Measurements from ENCODE around the gene VWA8. TPM values are rescaled to one million over a fixed set of nuclear protein-coding genes. Genes with fewer than 3 reads are reported as not detected.
"Not testable (repeated sequence)": the region's sequence is repeated elsewhere in the genome, so short reads cannot be mapped to it uniquely, and the experiment has no call there.

Gene VWA8
- polyA plus RNA-seq, 1 donor (not counting 4 experiments of a cell fraction or from before 2014, with no cell fraction given): 17.8 TPM

DNA sequence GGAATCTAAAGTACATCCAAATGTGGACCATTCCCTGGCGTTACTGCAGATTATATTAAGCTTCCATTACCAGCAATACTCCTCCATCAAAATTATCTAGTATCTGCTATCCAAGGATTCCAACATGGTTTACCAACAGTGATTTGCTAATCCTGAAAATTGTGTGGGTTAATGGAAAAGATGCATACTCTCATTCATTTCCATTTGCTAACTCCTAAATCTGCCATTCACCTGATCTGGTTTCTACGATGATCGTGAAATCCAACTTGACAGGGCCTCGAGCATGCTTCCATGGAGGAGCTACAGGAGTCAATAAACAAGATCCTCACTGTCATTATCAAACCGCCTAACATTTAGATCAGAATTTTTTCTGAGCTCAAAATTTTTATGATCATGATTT lies 382.5 kb downstream of the VWA8 start:
- H3K4me3 ChIP-seq (ENCODE audit: control insufficient read depth in 2 of 3, extremely low read depth in 1 of 3, insufficient read depth in 2 of 3, low read depth in 1 of 3, low read length in 3 of 3): no peak overlapping the region
- H3K36me3 ChIP-seq (ENCODE audit: control insufficient read depth in 2 of 2, extremely low read depth in 1 of 2, insufficient read depth in 2 of 2, low read length in 2 of 2): peaks cover 0 to 7% of the 10 kb centered on the region in 2 experiments
- no peaks in the 10 kb centered on the region for H3K9me1 ChIP-seq (ENCODE audit: control insufficient read depth, extremely low read depth, insufficient read depth, low read length)
- no peaks in the 10 kb centered on the region for H4K20me1 ChIP-seq (ENCODE audit: control insufficient read depth, extremely low read depth, insufficient read depth, low read length)
- no peaks in the 10 kb centered on the region for H3K9me3 ChIP-seq (ENCODE audit: control insufficient read depth, low read depth, low read length)
- H2AFZ ChIP-seq (ENCODE audit: control insufficient read depth, low read length): no peak overlapping the region
- no peaks in the 10 kb centered on the region for H3K79me2 ChIP-seq (ENCODE audit: control insufficient read depth, insufficient read depth, low read length)
- DNase-seq (ENCODE audit: low read depth, low spot score) (no peak), FAIRE-seq (no peak)
- H3K9ac ChIP-seq (ENCODE audit: control insufficient read depth, extremely low read depth, insufficient read depth, low read length): no peak overlapping the region
- dilution Hi-C loops (cut with MboI; ENCODE audit: extremely low pct_ligation_motif_present, low sequenced_read_pairs): no loop called here
- H3K4me1 ChIP-seq (ENCODE audit: control insufficient read depth, extremely low read depth, insufficient read depth, low read length): no peaks in the 10 kb centered on the region
- no peak overlapping the region for H3K27ac ChIP-seq (ENCODE audit: control insufficient read depth, insufficient read depth, low read length)
- TF ChIP-seq, protein P1, sequence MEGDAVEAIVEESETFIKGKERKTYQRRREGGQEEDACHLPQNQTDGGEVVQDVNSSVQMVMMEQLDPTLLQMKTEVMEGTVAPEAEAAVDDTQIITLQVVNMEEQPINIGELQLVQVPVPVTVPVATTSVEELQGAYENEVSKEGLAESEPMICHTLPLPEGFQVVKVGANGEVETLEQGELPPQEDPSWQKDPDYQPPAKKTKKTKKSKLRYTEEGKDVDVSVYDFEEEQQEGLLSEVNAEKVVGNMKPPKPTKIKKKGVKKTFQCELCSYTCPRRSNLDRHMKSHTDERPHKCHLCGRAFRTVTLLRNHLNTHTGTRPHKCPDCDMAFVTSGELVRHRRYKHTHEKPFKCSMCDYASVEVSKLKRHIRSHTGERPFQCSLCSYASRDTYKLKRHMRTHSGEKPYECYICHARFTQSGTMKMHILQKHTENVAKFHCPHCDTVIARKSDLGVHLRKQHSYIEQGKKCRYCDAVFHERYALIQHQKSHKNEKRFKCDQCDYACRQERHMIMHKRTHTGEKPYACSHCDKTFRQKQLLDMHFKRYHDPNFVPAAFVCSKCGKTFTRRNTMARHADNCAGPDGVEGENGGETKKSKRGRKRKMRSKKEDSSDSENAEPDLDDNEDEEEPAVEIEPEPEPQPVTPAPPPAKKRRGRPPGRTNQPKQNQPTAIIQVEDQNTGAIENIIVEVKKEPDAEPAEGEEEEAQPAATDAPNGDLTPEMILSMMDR (optimal IDR thresholded peaks at IDR 0.05 in 1 of 3, IDR thresholded peaks at IDR 0.05 in 1 of 3, conservative IDR thresholded peaks at IDR 0.05 in 1 of 3; ENCODE audit: extremely low read depth in 1 of 3, insufficient read depth in 2 of 3, low read length in 3 of 3): no peak
- TF ChIP-seq EZH2 (IDR thresholded peaks at IDR 0.05; ENCODE audit: low read length): no peak
- H3K27me3 ChIP-seq (ENCODE audit: control insufficient read depth, extremely low read depth, insufficient read depth, low read length): no peaks in the 10 kb centered on the region
- no peak overlapping the region for H3K4me2 ChIP-seq (ENCODE audit: control insufficient read depth, extremely low read depth, insufficient read depth, low read depth, low read length)

DNA sequence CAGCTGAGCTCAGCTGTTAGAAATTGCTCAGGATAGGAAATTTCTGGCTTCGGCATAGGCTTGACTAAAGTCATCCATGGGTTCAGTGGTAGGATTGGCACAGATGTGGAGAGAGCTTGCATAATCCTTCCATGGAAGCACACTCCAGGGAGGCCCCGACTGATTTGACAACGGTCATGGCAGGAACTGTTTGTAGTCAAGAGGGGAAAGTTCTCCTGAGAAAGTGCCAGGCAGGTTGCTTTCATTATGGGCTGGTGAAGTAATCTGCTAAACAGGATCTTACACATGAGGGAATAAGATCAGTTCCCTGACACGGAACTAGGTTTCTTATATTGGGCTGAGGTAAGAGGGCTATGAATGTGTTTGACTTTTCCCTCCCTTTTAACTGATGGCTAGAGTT lies 383.5 kb downstream of the VWA8 start:
- dilution Hi-C loops (cut with MboI; ENCODE audit: extremely low pct_ligation_motif_present, low sequenced_read_pairs): no loop called here
- no peaks in the 10 kb centered on the region for H3K9me3 ChIP-seq (ENCODE audit: control insufficient read depth, low read depth, low read length)
- H4K20me1 ChIP-seq (ENCODE audit: control insufficient read depth, extremely low read depth, insufficient read depth, low read length): no peaks in the 10 kb centered on the region
- H3K36me3 ChIP-seq (ENCODE audit: control insufficient read depth in 2 of 2, extremely low read depth in 1 of 2, insufficient read depth in 2 of 2, low read length in 2 of 2): peaks cover 0 to 8% of the 10 kb centered on the region in 2 experiments
- H2AFZ ChIP-seq (ENCODE audit: control insufficient read depth, low read length): no peak overlapping the region
- no peak for TF ChIP-seq EZH2 (IDR thresholded peaks at IDR 0.05; ENCODE audit: low read length)
- TF ChIP-seq, protein P1 (optimal IDR thresholded peaks at IDR 0.05 in 1 of 3, IDR thresholded peaks at IDR 0.05 in 1 of 3, conservative IDR thresholded peaks at IDR 0.05 in 1 of 3; ENCODE audit: extremely low read depth in 1 of 3, insufficient read depth in 2 of 3, low read length in 3 of 3): no peak
- no peak overlapping the region for H3K27ac ChIP-seq (ENCODE audit: control insufficient read depth, insufficient read depth, low read length)
- no peak overlapping the region for H3K4me3 ChIP-seq (ENCODE audit: control insufficient read depth in 2 of 3, extremely low read depth in 1 of 3, insufficient read depth in 2 of 3, low read depth in 1 of 3, low read length in 3 of 3)
- no peaks in the 10 kb centered on the region for H3K9me1 ChIP-seq (ENCODE audit: control insufficient read depth, extremely low read depth, insufficient read depth, low read length)
- H3K4me1 ChIP-seq (ENCODE audit: control insufficient read depth, extremely low read depth, insufficient read depth, low read length): no peaks in the 10 kb centered on the region
- no peak for DNase-seq (ENCODE audit: low read depth, low spot score)
- FAIRE-seq: no peak
- H3K27me3 ChIP-seq (ENCODE audit: control insufficient read depth, extremely low read depth, insufficient read depth, low read length): no peaks in the 10 kb centered on the region
- H3K79me2 ChIP-seq (ENCODE audit: control insufficient read depth, insufficient read depth, low read length): no peaks in the 10 kb centered on the region
- H3K4me2 ChIP-seq (ENCODE audit: control insufficient read depth, extremely low read depth, insufficient read depth, low read depth, low read length): no peak overlapping the region
- no peak overlapping the region for H3K9ac ChIP-seq (ENCODE audit: control insufficient read depth, extremely low read depth, insufficient read depth, low read length)

DNA sequence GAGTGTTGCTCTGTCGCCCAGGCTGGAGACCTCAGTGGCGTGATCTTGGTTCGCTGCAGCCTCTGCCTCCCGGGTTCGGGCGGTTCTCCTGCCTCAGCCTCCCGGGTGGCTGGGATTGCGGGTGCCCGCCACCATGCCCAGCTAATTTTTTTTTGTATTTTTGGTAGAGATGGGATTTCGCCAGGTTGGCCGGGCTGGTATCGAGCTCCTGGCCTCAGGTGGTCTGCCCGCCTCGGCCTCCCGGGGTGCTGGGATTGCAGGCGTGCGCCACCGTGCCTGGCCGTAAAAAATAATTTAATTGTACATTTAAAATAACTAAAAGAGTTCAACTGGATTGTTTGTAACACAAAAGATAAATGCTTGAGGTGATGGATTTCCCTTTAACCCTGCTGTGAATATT lies 387.3 kb downstream of the VWA8 start:
- H3K9me1 ChIP-seq (ENCODE audit: control insufficient read depth, extremely low read depth, insufficient read depth, low read length); H3K27ac ChIP-seq (ENCODE audit: control insufficient read depth, insufficient read depth, low read length); DNase-seq (ENCODE audit: low read depth, low spot score); H3K4me3 ChIP-seq (ENCODE audit: control insufficient read depth in 2 of 3, extremely low read depth in 1 of 3, insufficient read depth in 2 of 3, low read depth in 1 of 3, low read length in 3 of 3); H3K4me2 ChIP-seq (ENCODE audit: control insufficient read depth, extremely low read depth, insufficient read depth, low read depth, low read length); H3K27me3 ChIP-seq (ENCODE audit: control insufficient read depth, extremely low read depth, insufficient read depth, low read length); H3K36me3 ChIP-seq (ENCODE audit: control insufficient read depth in 2 of 2, extremely low read depth in 1 of 2, insufficient read depth in 2 of 2, low read length in 2 of 2); H3K9me3 ChIP-seq (ENCODE audit: control insufficient read depth, low read depth, low read length); H3K79me2 ChIP-seq (ENCODE audit: control insufficient read depth, insufficient read depth, low read length); FAIRE-seq; H4K20me1 ChIP-seq (ENCODE audit: control insufficient read depth, extremely low read depth, insufficient read depth, low read length); H3K4me1 ChIP-seq (ENCODE audit: control insufficient read depth, extremely low read depth, insufficient read depth, low read length); H2AFZ ChIP-seq (ENCODE audit: control insufficient read depth, low read length); dilution Hi-C loops (cut with MboI; ENCODE audit: extremely low pct_ligation_motif_present, low sequenced_read_pairs); H3K9ac ChIP-seq (ENCODE audit: control insufficient read depth, extremely low read depth, insufficient read depth, low read length): not testable (repeated sequence)

DNA sequence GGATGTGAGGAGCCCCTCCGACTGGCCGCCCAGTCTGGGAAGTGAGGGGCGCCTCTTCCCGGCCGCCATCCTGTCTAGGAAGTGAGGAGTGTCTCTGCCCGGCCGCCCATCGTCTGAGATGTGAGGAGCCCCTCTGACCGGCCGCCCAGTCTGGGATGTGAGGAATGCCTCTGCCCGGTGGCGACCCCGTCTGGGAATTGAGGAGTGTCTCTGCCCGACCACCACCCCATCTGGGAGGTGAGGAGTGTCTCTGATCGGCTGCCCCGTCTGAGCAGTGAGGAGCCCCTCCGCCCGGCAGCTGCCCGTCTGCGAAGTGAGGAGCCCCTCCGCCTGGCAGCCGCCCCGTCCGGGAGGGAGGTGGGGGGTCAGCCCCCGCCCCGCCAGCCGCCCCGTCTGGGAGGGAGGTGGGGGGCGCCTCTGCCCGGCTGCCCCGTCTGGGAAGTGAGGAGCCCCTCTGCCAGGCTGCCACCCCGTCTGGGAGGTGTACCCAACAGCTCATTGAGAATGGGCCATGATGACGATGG lies 389.0 kb downstream of the VWA8 start:
- H3K36me3 ChIP-seq (ENCODE audit: control insufficient read depth in 2 of 2, extremely low read depth in 1 of 2, insufficient read depth in 2 of 2, low read length in 2 of 2); H3K27ac ChIP-seq (ENCODE audit: control insufficient read depth, insufficient read depth, low read length); H3K79me2 ChIP-seq (ENCODE audit: control insufficient read depth, insufficient read depth, low read length); H2AFZ ChIP-seq (ENCODE audit: control insufficient read depth, low read length); H3K4me2 ChIP-seq (ENCODE audit: control insufficient read depth, extremely low read depth, insufficient read depth, low read depth, low read length); H3K4me1 ChIP-seq (ENCODE audit: control insufficient read depth, extremely low read depth, insufficient read depth, low read length); H3K9me1 ChIP-seq (ENCODE audit: control insufficient read depth, extremely low read depth, insufficient read depth, low read length); FAIRE-seq; H3K9me3 ChIP-seq (ENCODE audit: control insufficient read depth, low read depth, low read length); dilution Hi-C loops (cut with MboI; ENCODE audit: extremely low pct_ligation_motif_present, low sequenced_read_pairs); H3K27me3 ChIP-seq (ENCODE audit: control insufficient read depth, extremely low read depth, insufficient read depth, low read length); H3K9ac ChIP-seq (ENCODE audit: control insufficient read depth, extremely low read depth, insufficient read depth, low read length); H4K20me1 ChIP-seq (ENCODE audit: control insufficient read depth, extremely low read depth, insufficient read depth, low read length); DNase-seq (ENCODE audit: low read depth, low spot score); H3K4me3 ChIP-seq (ENCODE audit: control insufficient read depth in 2 of 3, extremely low read depth in 1 of 3, insufficient read depth in 2 of 3, low read depth in 1 of 3, low read length in 3 of 3): not testable (repeated sequence)
